HepG2 (cell line): ENCODE measurements around the gene VPS4A. TPM values are rescaled to one million over a fixed set of nuclear protein-coding genes. Genes with fewer than 3 reads are reported as not detected.

Experiments used
- GABPB1 ChIP-seq: IDR thresholded peaks from 2 replicates; pipeline ENCODE4 v1.6.1; 2016; ENCODE audit warnings: mild to moderate bottlenecking, missing genetic modification reagents, moderate library complexity, missing compliant biosample characterization
- GZF1 ChIP-seq: sonication (generic); formaldehyde crosslinking; IDR thresholded peaks from 2 replicates; pipeline ENCODE4 v1.5.1; 2020; ENCODE audit warnings: mild to moderate bottlenecking, missing genetic modification reagents
- ISL2 ChIP-seq: sonication (generic); formaldehyde crosslinking; IDR thresholded peaks from 2 replicates; pipeline ENCODE4 v1.5.0; 2020; ENCODE audit warnings: missing genetic modification reagents
- PHB2 ChIP-seq: fragments of 450-650 bp; IDR thresholded peaks from 2 replicates; pipeline ENCODE4 v1.6.1; 2018; ENCODE audit not compliant: partially characterized antibody
- PREB ChIP-seq: sonication (generic); formaldehyde crosslinking; IDR thresholded peaks from 2 replicates; pipeline ENCODE4 v1.4.0; 2020; ENCODE audit warnings: missing genetic modification reagents
- RNF2 ChIP-seq: fragments of 450-650 bp; conservative IDR thresholded peaks from 2 replicates; pipeline ENCODE4 v1.6.1; 2016; ENCODE audit warnings: low read depth
- SRY ChIP-seq: sonication (generic); formaldehyde crosslinking; IDR thresholded peaks from 2 replicates; pipeline ENCODE4 v1.8.0; 2022; ENCODE audit warnings: mild to moderate bottlenecking, missing genetic modification reagents
- TAF1 ChIP-seq: sonication (generic); formaldehyde crosslinking; IDR thresholded peaks from 2 replicates; pipeline ENCODE4 v1.4.0; 2020; ENCODE audit warnings: missing genetic modification reagents
- ZNF124 ChIP-seq: sonication (generic); formaldehyde crosslinking; IDR thresholded peaks from 2 replicates; pipeline ENCODE4 v1.4.0; 2020; ENCODE audit warnings: missing genetic modification reagents
- ZNF407 ChIP-seq: sonication (generic); formaldehyde crosslinking; IDR thresholded peaks from one replicate; pipeline ENCODE4 v1.5.1; 2020; ENCODE audit warnings: mild to moderate bottlenecking, missing genetic modification reagents; ENCODE audit errors: not compliant biosample characterization
- ZNF639 ChIP-seq: conservative IDR thresholded peaks from 2 replicates; pipeline ENCODE4 v1.6.1; 2018; ENCODE audit warnings: missing genetic modification reagents
- polyA plus RNA-seq, 8 experiments: library from polyadenylated mRNA; depleted of rRNA in 3 of 8; stranded (reverse) in 7 of 8; unstranded in 1 of 8; fragments of >200 nt; fragmentation: Illumina TruSeq in 4 of 8; extraction: Trizol in 4 of 8; gene quantifications; 2 replicates each; pipeline versions ENCODE4 v1.2.1 to v1.2.3, GENCODE V29; 2011 to 2016; ENCODE audit warnings: low read depth in 4 of 8, missing spikeins in 1 of 8, mixed read lengths in 1 of 8; ENCODE audit not compliant: insufficient read depth in 1 of 8
- total RNA-seq, 5 experiments: library from RNA; depleted of rRNA; stranded (reverse); fragments of >200 nt; fragmentation: Illumina TruSeq; extraction: Trizol; gene quantifications; 2 replicates each; pipeline ENCODE4 v1.2.3, GENCODE V29; 2016; ENCODE audit warnings: low read depth in 1 of 5
- TF ChIP-seq, protein P1 (sequence below), 2 experiments: fragments of 450-650 bp in 1 of 2; sonication (generic) in 1 of 2; formaldehyde crosslinking; IDR thresholded peaks; 2 replicates each; pipeline versions ENCODE4 v1.5.0 to v1.8.0; 2020 to 2022; ENCODE audit warnings: mild to moderate bottlenecking in 1 of 2, missing genetic modification reagents in 1 of 2
- TF ChIP-seq, protein P2 (sequence below): IDR thresholded peaks from 2 replicates; pipeline ENCODE4 v1.4.0; 2020; ENCODE audit warnings: mild to moderate bottlenecking, missing genetic modification reagents

The VPS4A gene
- total and polyA plus RNA-seq, 2 of the 13 experiments (the other 11 are each of a cell fraction or from before 2014, with no cell fraction given): 13.2 to 27.9 TPM

DNA sequence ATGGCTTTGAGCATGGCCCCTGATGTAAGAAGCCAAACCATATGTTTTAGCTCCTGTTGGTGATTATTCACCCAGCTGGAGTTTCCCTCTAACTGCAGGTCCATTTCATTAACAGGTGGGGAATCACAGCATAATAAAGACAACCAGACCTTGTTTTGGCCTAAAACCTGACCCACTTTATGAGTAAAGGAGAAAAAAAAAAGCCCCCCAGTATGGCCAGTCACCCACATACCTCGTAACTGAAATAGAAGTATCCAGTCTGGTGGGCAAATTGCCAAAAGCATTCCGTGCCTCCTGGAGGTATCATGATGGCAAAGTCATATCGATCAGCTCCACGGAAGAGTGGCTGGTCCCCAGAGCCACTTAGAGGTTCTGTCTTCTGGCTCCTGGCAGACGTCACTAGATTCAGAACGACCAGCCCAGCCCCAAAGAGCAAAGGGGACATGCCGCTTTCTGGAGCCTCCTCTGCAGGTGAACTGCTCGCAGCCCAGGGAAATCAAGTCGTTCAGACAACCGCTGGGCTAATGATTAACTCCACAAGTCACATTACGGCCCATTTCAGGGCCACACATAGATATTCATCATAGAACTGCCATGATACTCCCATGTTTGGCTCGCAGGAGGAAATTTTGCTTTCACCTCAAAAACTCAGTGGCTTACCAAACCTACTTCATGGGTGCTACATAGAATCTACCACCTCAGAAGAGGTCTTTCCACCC, 40.3 kb downstream of the VPS4A start, which contains the start of gene TMED6 (continued):
- TF ChIP-seq TAF1 (CRISPR knock-in tag) (peak; percentile 64; the same call in 1 of the 2 replicates), ZNF639 (CRISPR knock-in tag) (0 out of 2 replicates have a peak, but pooled peaks have one; percentile 47), ZNF407 (CRISPR knock-in tag) (no peak), SRY (CRISPR knock-in tag) (no peak), PREB (CRISPR knock-in tag) (0 out of 2 replicates have a peak, but pooled peaks have one; percentile 38), PHB2 (no peak), ZNF124 (CRISPR knock-in tag) (no peak), GZF1 (0 out of 2 replicates have a peak, but pooled peaks have one; percentile 58), ISL2 (CRISPR knock-in tag) (0 out of 2 replicates have a peak, but pooled peaks have one; percentile 29), GABPB1 (no peak; the same call in 1 of the 2 replicates), RNF2 (no peak)
- TF ChIP-seq, protein P1, sequence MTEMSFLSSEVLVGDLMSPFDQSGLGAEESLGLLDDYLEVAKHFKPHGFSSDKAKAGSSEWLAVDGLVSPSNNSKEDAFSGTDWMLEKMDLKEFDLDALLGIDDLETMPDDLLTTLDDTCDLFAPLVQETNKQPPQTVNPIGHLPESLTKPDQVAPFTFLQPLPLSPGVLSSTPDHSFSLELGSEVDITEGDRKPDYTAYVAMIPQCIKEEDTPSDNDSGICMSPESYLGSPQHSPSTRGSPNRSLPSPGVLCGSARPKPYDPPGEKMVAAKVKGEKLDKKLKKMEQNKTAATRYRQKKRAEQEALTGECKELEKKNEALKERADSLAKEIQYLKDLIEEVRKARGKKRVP (CRISPR knock-in tag; IDR thresholded peaks at IDR 0.05): no peak; a peak in 1 of 4 replicates
- TF ChIP-seq, protein P2, sequence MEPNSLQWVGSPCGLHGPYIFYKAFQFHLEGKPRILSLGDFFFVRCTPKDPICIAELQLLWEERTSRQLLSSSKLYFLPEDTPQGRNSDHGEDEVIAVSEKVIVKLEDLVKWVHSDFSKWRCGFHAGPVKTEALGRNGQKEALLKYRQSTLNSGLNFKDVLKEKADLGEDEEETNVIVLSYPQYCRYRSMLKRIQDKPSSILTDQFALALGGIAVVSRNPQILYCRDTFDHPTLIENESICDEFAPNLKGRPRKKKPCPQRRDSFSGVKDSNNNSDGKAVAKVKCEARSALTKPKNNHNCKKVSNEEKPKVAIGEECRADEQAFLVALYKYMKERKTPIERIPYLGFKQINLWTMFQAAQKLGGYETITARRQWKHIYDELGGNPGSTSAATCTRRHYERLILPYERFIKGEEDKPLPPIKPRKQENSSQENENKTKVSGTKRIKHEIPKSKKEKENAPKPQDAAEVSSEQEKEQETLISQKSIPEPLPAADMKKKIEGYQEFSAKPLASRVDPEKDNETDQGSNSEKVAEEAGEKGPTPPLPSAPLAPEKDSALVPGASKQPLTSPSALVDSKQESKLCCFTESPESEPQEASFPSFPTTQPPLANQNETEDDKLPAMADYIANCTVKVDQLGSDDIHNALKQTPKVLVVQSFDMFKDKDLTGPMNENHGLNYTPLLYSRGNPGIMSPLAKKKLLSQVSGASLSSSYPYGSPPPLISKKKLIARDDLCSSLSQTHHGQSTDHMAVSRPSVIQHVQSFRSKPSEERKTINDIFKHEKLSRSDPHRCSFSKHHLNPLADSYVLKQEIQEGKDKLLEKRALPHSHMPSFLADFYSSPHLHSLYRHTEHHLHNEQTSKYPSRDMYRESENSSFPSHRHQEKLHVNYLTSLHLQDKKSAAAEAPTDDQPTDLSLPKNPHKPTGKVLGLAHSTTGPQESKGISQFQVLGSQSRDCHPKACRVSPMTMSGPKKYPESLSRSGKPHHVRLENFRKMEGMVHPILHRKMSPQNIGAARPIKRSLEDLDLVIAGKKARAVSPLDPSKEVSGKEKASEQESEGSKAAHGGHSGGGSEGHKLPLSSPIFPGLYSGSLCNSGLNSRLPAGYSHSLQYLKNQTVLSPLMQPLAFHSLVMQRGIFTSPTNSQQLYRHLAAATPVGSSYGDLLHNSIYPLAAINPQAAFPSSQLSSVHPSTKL (CRISPR knock-in tag): peak; percentile 52; the same call in 1 of the 2 replicates
